OCI-LY3 (cell line): ENCODE results near the gene LAP3.

Experiments
- CTCF ChIP-seq: fragments of 200-600, 300-600 bp; sonication (generic); IDR thresholded peaks from 2 replicates; pipeline ENCODE4 v1.5.1; 2014; ENCODE audit warnings: antibody characterized with exemption, low read length, low read depth
- EZH2phosphoT487 ChIP-seq: fragments of 200-600 bp; shearing (Covaris generic); IDR thresholded peaks from 2 replicates; pipeline ENCODE4 v1.6.1; 2018; ENCODE audit warnings: antibody characterized with exemption, mixed run types, low read depth

DNA sequence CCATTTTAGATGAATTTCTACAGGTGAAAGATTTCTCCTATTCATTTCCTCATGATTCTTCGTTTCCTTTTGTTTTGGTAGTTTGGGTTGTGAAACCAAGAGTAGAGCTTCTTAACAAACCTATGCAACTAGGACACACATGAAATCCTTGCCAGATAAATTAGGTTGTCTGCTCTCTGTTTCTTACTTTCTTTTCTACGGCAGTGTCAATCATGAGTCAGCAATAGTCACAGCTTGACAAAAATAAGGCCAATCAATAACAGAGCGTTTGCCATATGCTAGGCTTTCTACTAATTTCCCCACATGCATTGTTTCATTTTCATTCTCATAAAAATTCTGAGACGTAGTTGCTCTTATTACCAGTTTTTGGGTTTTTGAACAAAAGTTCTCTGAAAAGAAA, 41.8 kb upstream of the LAP3 start:
- TF ChIP-seq CTCF = no peak
- TF ChIP-seq EZH2phosphoT487 = no peak
